Endothelial cell of umbilical vein (primary cell): ENCODE data around the gene SPDYE1. TPM values are rescaled to one million over a fixed set of nuclear protein-coding genes. Genes with fewer than 3 reads are reported as not detected.

Experiments used
- BruUV-seq: library from RNA; stranded (reverse); fragments of 400-500 nt; replicated peaks from 2 replicates; lab custom pipeline; 2021; lab: Mats Ljungman, UMichigan
- CTCF ChIA-PET: fragments of 300-600, 350-600 bp; sonication (Branson Sonifier 250); formaldehyde crosslinking; loops from one replicate; lab custom pipeline; 2021; ENCODE audit warnings: antibody characterized with exemption, inconsistent platforms; lab: Charles Lee
- POLR2A ChIA-PET: fragments of 300-600, 350-600 bp; sonication (Branson Sonifier 250); formaldehyde crosslinking; loops from one replicate; lab custom pipeline; 2021; ENCODE audit warnings: antibody characterized with exemption, inconsistent platforms; lab: Charles Lee
- DNase-seq: peaks from one replicate; pipeline ENCODE4 v3.0.0-alpha.2; 2011; ENCODE audit warnings: low read depth, low spot score
- FAIRE-seq: peaks from 2 replicates; lab custom pipeline; 2011; peaks lifted over from hg19 to GRCh38; lab: Jason Lieb, UNC
- H2AFZ ChIP-seq: 2 replicates; pipeline ENCODE4 v1.6.0; 2012; ENCODE audit warnings: low read depth, low read length, control low read depth, inconsistent platforms
- H3K27ac ChIP-seq: 2 replicates; pipeline ENCODE4 v1.5.1; 2011; ENCODE audit warnings: low read depth, mild to moderate bottlenecking, control low read depth, low read length, moderate library complexity; ENCODE audit not compliant: insufficient read depth
- H3K27me3 ChIP-seq, 2 experiments: 2 replicates each; pipeline versions ENCODE4 v1.6.0 to v1.6.1; 2011; ENCODE audit warnings: low read length in 2 of 2, mixed read lengths in 1 of 2; ENCODE audit not compliant: control insufficient read depth in 2 of 2, insufficient read depth in 2 of 2
- H3K36me3 ChIP-seq, 2 experiments: 2 replicates in 1 of 2; 3 replicates in 1 of 2; pipeline ENCODE4 v1.5.1; 2011; ENCODE audit warnings: low read length in 2 of 2, mild to moderate bottlenecking in 1 of 2, moderate library complexity in 1 of 2; ENCODE audit not compliant: control insufficient read depth in 2 of 2, insufficient read depth in 2 of 2; ENCODE audit errors: extremely low read depth in 1 of 2
- H3K4me1 ChIP-seq: 3 replicates; pipeline ENCODE4 v1.5.1; 2011; ENCODE audit warnings: mild to moderate bottlenecking, low read length; ENCODE audit not compliant: control insufficient read depth, insufficient read depth; ENCODE audit errors: extremely low read depth
- H3K4me2 ChIP-seq: 2 replicates; pipeline ENCODE4 v1.6.1; 2011; ENCODE audit warnings: low read length, control low read depth, mixed read lengths; ENCODE audit not compliant: insufficient read depth
- H3K4me3 ChIP-seq, 3 experiments: fragments of 200-600 bp in 1 of 3; sonication (generic), shearing (Covaris generic) in 1 of 3; replicated peaks in 1 of 3; 2 replicates each; pipeline ENCODE4 v1.5.1; 2011 to 2016; ENCODE audit warnings: control low read depth in 3 of 3, low read length in 3 of 3, mild to moderate bottlenecking in 2 of 3, inconsistent platforms in 1 of 3, low read depth in 1 of 3, moderate library complexity in 1 of 3; ENCODE audit not compliant: insufficient read depth in 1 of 3
- H3K79me2 ChIP-seq: 2 replicates; pipeline ENCODE4 v1.6.0; 2012; ENCODE audit warnings: low read length, inconsistent platforms; ENCODE audit not compliant: control insufficient read depth, insufficient read depth
- H3K9ac ChIP-seq: replicated peaks from 2 replicates; pipeline ENCODE3; 2011; ENCODE audit warnings: low read length, control low read depth; ENCODE audit not compliant: insufficient read depth; ENCODE audit errors: extremely low read depth
- H3K9me1 ChIP-seq: replicated peaks from 3 replicates; pipeline ENCODE4 v1.6.0; 2011; ENCODE audit warnings: mild to moderate bottlenecking, low read length; ENCODE audit not compliant: control insufficient read depth, insufficient read depth; ENCODE audit errors: extremely low read depth
- H3K9me3 ChIP-seq: replicated peaks from 2 replicates; pipeline ENCODE4 v1.5.1; 2012; ENCODE audit warnings: low read length, inconsistent platforms; ENCODE audit not compliant: control insufficient read depth, insufficient read depth
- H4K20me1 ChIP-seq: replicated peaks from 2 replicates; pipeline ENCODE3; 2011; ENCODE audit warnings: mild to moderate bottlenecking, low read length; ENCODE audit not compliant: control insufficient read depth, insufficient read depth; ENCODE audit errors: extremely low read depth
- EZH2 ChIP-seq: IDR thresholded peaks from 2 replicates; pipeline ENCODE4 v1.6.1; 2012; ENCODE audit warnings: borderline replicate concordance, low read depth, mild to moderate bottlenecking, moderate library complexity, low read length, inconsistent platforms; ENCODE audit not compliant: severe bottlenecking
- FOS ChIP-seq: IDR thresholded peaks from 2 replicates; pipeline ENCODE4 v1.6.1; 2011; ENCODE audit warnings: mild to moderate bottlenecking, low read length, moderate library complexity, borderline replicate concordance; ENCODE audit not compliant: insufficient read depth
- GATA2 ChIP-seq: IDR thresholded peaks from 2 replicates; pipeline ENCODE4 v1.7.0; 2011; ENCODE audit warnings: low read depth, mild to moderate bottlenecking, moderate library complexity, mixed read lengths, low read length; ENCODE audit not compliant: insufficient read length, insufficient read depth
- JUN ChIP-seq: IDR thresholded peaks from 2 replicates; pipeline ENCODE4 v1.6.1; 2011; ENCODE audit warnings: borderline replicate concordance, low read depth; ENCODE audit not compliant: insufficient read length, insufficient read depth
- MYC ChIP-seq: IDR thresholded peaks from one replicate; pipeline ENCODE4 v1.6.1; 2011; ENCODE audit warnings: mild to moderate bottlenecking, low read depth, low read length
- POLR2A ChIP-seq: IDR thresholded peaks from 2 replicates; pipeline ENCODE4 v1.6.1; 2012; ENCODE audit warnings: low read depth, mild to moderate bottlenecking, control low read depth, low read length
- POLR2AphosphoS5 ChIP-seq: IDR thresholded peaks from 2 replicates; pipeline ENCODE4 v1.6.1; 2012; ENCODE audit warnings: low read depth, mild to moderate bottlenecking, control low read depth, low read length, moderate library complexity; ENCODE audit not compliant: insufficient read depth
- dilution Hi-C: fragments of 300-500 bp; cut with MboI; formaldehyde crosslinking; loops from one replicate; pipeline ENCODE4 v1.15.0; 2019; ENCODE audit warnings: low sequenced_read_pairs; ENCODE audit not compliant: extremely low pct_ligation_motif_present
- intact Hi-C: fragments of 100-400 bp; cut with micrococcal nuclease; formaldehyde crosslinking; loops from one replicate; pipeline ENCODE4 v1.10.0; 2022
- polyA plus RNA-seq, 4 experiments: library from polyadenylated mRNA; depleted of rRNA in 3 of 4; stranded (reverse) in 3 of 4; unstranded in 1 of 4; fragments of >200 nt; gene quantifications; 2 replicates each; pipeline versions ENCODE4 v1.2.1 to v1.2.3, GENCODE V29; 2011 to 2012; ENCODE audit warnings: missing spikeins in 1 of 4
- total RNA-seq: library from RNA; stranded (reverse); gene quantifications from 2 replicates; pipeline ENCODE4 v1.2.3, GENCODE V29; 2021
- TF ChIP-seq, protein P1 (sequence below), 2 donors: IDR thresholded peaks; 1 replicate in 1 of 2; 2 replicates in 1 of 2; pipeline ENCODE4 v1.5.1; 2011; ENCODE audit warnings: low read length in 2 of 2, mild to moderate bottlenecking in 2 of 2, moderate library complexity in 2 of 2, control low read depth in 1 of 2, inconsistent platforms in 1 of 2, low read depth in 1 of 2; ENCODE audit not compliant: insufficient read depth in 1 of 2; ENCODE audit errors: extremely low read depth in 1 of 2
- TF ChIP-seq, protein P2 (sequence below): IDR thresholded peaks from 2 replicates; pipeline ENCODE4 v1.6.1; 2011; ENCODE audit not compliant: insufficient read depth, insufficient read length

Gene SPDYE1
- total and polyA plus RNA-seq, 2 donors (not counting 3 experiments of a cell fraction or from before 2014, with no cell fraction given) = not detected

DNA sequence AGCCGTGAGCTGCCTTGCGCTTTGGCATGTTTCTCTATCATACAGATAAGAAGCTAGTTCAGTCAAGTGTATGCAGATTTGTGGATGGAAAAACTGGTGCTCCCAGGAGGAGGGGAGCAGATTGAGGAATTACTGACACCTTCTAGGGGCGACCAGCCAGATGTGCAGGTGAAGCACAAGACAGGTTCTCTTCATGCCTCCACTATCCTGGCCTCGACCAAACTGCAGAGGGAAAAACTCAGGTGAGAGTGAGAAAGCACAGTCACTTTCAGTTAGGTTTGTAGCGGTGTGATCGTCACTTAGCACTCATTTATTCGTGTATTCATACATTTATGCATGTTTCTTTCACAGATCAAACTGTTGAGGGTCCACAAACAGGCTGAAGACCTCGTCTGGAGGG is 46.2 kb downstream of the SPDYE1 start:
- no peak for FAIRE-seq
- Histone ChIP-seq H3K4me1 (peaks cover 15% of the 10 kb centered on the region), H3K9ac (peak overlapping the region; percentile 59), H3K79me2 (peaks cover 40% of the 10 kb centered on the region), H3K9me1 (no peaks in the 10 kb centered on the region), H2AFZ (peak overlapping the region; percentile 86), H3K27me3 (no peaks in the 10 kb centered on the region), H3K27ac (peak overlapping the region; percentile 16), H3K36me3 (peaks cover 0 to 3% of the 10 kb centered on the region in 2 experiments), H3K4me2 (peak overlapping the region; percentile 90), H3K4me3 (peak overlapping the region; percentile 69 to 75 (median 74)), H4K20me1 (no peaks in the 10 kb centered on the region), H3K9me3 (no peaks in the 10 kb centered on the region)
- dilution Hi-C loops (no loop called here), intact Hi-C loops (loop anchor here (1.0 kb wide), 3 partner anchors 25 to 156 kb away; partner anchors contain the start of genes POLM and YKT6)
- ChIA-PET CTCF (interaction anchor here (0.7 to 1.9 kb wide), 3 partner anchors 20 to 29 kb away, joined by 3 to 9 read pairs (median 9); no protein-coding TSS in a partner anchor), POLR2A (no interaction called here)
- no peak for DNase-seq
- TF ChIP-seq GATA2 (no peak), EZH2 (no peak), MYC (no peak), POLR2A (no peak), FOS (no peak), POLR2AphosphoS5 (no peak), JUN (no peak)
- TF ChIP-seq, protein P1, sequence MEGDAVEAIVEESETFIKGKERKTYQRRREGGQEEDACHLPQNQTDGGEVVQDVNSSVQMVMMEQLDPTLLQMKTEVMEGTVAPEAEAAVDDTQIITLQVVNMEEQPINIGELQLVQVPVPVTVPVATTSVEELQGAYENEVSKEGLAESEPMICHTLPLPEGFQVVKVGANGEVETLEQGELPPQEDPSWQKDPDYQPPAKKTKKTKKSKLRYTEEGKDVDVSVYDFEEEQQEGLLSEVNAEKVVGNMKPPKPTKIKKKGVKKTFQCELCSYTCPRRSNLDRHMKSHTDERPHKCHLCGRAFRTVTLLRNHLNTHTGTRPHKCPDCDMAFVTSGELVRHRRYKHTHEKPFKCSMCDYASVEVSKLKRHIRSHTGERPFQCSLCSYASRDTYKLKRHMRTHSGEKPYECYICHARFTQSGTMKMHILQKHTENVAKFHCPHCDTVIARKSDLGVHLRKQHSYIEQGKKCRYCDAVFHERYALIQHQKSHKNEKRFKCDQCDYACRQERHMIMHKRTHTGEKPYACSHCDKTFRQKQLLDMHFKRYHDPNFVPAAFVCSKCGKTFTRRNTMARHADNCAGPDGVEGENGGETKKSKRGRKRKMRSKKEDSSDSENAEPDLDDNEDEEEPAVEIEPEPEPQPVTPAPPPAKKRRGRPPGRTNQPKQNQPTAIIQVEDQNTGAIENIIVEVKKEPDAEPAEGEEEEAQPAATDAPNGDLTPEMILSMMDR (IDR thresholded peaks at IDR 0.05; ENCODE audit: extremely low read depth in 1 of 2, insufficient read depth in 1 of 2, low read depth in 1 of 2, low read length in 2 of 2) = no peak
- TF ChIP-seq, protein P2, sequence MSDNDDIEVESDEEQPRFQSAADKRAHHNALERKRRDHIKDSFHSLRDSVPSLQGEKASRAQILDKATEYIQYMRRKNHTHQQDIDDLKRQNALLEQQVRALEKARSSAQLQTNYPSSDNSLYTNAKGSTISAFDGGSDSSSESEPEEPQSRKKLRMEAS = no peak
- TSS peak; percentile 60 for BruUV-seq
